ENCODE results near the gene FHL3. TPM values are rescaled to one million over a fixed set of nuclear protein-coding genes. Genes with fewer than 3 reads are reported as not detected.

The FHL3 gene
- polyA plus RNA-seq, 2 of the 4 experiments (the other 2 are of a cell fraction), result 1.4 to 5.4 TPM

DNA sequence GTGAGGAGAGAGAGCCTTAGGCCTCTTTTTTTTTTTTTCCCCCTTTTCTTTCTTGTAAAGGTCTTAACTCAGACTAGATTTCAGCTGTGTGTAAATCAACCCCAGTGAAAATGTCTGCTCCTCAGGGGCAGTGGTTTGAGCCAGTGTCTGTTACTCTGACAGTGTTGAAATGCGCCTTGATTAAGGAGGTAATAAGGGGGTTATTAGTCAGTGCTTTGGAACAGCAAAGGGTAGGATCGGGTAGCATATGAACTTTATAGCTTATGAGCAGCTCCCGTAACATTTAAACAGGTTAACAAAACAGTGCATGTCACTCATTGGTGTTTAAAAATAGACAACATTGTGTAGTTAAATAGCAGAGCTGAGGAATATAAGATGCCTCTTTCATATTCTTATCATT, 17.5 kb upstream of the FHL3 start:
- ChIA-PET POLR2A (interaction anchor here (0.7 kb wide), 1 partner anchor 804 kb away, joined by 3 read pairs; no protein-coding TSS in a partner anchor), CTCF (interaction anchor here (0.6 to 2.1 kb wide), 4 partner anchors 42 to 812 kb away, joined by 3 to 9 read pairs (median 4); no protein-coding TSS in a partner anchor)
- 89% methylated on average over 3 of the region's 3 CpGs for WGBS (ENCODE audit: missing lambda C conversion rate)

DNA sequence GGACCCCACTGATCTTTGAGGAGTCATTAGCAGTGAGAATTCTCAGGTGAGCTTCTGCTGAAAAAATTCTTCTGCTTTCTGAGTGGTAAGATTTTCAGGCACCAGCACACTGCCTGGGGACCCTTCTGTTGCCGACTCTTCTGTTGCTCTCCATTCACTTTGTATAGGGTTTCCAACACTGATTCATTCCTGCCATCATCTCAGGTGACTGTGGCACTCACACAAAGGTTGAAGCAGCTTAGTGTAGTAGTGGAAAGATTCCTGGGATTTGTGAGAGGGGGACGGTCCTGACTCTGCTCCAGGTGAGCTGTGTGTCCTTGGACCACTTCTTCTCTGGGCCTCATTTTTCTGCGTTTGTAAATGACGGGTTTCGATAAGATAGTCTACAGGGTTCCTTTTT, 16.7 kb upstream of the FHL3 start:
- no peaks in the 10 kb centered on the region for H3K4me1 ChIP-seq
- H3K4me2 ChIP-seq, result no peak overlapping the region
- 94% methylated on average over 5 of the region's 5 CpGs for WGBS (ENCODE audit: missing lambda C conversion rate)
- CTCF ChIA-PET, result interaction anchor here (0.6 to 2.1 kb wide), 3 partner anchors 8 to 813 kb away, joined by 3 to 9 read pairs (median 4); no protein-coding TSS in a partner anchor
- H3K4me3 ChIP-seq, result no peak overlapping the region
- TF ChIP-seq EHF (CRISPR knock-in tag; IDR thresholded peaks at IDR 0.05), result no peak
- TF ChIP-seq BHLHE40 (IDR thresholded peaks at IDR 0.05; ENCODE audit: low read depth, low read length), result no peak
- no peak for TF ChIP-seq POLR2A (IDR thresholded peaks at IDR 0.05; ENCODE audit: low read length)
- no peak for TF ChIP-seq KDM1A (IDR thresholded peaks at IDR 0.05; ENCODE audit: low read depth)
- H3K27ac ChIP-seq, result no peak overlapping the region
- no peaks in the 10 kb centered on the region for H3K9me3 ChIP-seq
- no peak for ATAC-seq
- POLR2A ChIA-PET, result no interaction called here
- no peak for DNase-seq (ENCODE audit: low read depth in 1 of 2, low spot score in 1 of 2)
- FAIRE-seq, result no peak

More for the DNA sequence above, 17.5 kb upstream of the FHL3 start:
- TF ChIP-seq, protein P1, sequence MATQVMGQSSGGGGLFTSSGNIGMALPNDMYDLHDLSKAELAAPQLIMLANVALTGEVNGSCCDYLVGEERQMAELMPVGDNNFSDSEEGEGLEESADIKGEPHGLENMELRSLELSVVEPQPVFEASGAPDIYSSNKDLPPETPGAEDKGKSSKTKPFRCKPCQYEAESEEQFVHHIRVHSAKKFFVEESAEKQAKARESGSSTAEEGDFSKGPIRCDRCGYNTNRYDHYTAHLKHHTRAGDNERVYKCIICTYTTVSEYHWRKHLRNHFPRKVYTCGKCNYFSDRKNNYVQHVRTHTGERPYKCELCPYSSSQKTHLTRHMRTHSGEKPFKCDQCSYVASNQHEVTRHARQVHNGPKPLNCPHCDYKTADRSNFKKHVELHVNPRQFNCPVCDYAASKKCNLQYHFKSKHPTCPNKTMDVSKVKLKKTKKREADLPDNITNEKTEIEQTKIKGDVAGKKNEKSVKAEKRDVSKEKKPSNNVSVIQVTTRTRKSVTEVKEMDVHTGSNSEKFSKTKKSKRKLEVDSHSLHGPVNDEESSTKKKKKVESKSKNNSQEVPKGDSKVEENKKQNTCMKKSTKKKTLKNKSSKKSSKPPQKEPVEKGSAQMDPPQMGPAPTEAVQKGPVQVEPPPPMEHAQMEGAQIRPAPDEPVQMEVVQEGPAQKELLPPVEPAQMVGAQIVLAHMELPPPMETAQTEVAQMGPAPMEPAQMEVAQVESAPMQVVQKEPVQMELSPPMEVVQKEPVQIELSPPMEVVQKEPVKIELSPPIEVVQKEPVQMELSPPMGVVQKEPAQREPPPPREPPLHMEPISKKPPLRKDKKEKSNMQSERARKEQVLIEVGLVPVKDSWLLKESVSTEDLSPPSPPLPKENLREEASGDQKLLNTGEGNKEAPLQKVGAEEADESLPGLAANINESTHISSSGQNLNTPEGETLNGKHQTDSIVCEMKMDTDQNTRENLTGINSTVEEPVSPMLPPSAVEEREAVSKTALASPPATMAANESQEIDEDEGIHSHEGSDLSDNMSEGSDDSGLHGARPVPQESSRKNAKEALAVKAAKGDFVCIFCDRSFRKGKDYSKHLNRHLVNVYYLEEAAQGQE (IDR thresholded peaks at IDR 0.05), result no peak
- TF ChIP-seq NR3C1 (IDR thresholded peaks at IDR 0.05) (no peak), MAZ (IDR thresholded peaks at IDR 0.05; ENCODE audit: borderline replicate concordance, low read depth, low read length) (no peak), BHLHE40 (IDR thresholded peaks at IDR 0.05; ENCODE audit: low read depth, low read length) (no peak), EHF (CRISPR knock-in tag; IDR thresholded peaks at IDR 0.05) (no peak), HOXA7 (CRISPR knock-in tag; IDR thresholded peaks at IDR 0.05) (no peak), TP53 (CRISPR knock-in tag; IDR thresholded peaks at IDR 0.05) (no peak), KDM5A (IDR thresholded peaks at IDR 0.05) (no peak), RNF2 (IDR thresholded peaks at IDR 0.05; ENCODE audit: borderline replicate concordance, low read depth) (no peak), ESRRA (IDR thresholded peaks at IDR 0.05; ENCODE audit: borderline replicate concordance, low read length) (no peak), POLR2A (IDR thresholded peaks at IDR 0.05; ENCODE audit: low read length) (no peak), SREBF2 (IDR thresholded peaks at IDR 0.05) (no peak), POLR2AphosphoS2 (conservative IDR thresholded peaks at IDR 0.05; ENCODE audit: low read length) (no peak), NFE2L2 (conservative IDR thresholded peaks at IDR 0.05; ENCODE audit: low read length) (no peak)
- TF ChIP-seq, protein P2, sequence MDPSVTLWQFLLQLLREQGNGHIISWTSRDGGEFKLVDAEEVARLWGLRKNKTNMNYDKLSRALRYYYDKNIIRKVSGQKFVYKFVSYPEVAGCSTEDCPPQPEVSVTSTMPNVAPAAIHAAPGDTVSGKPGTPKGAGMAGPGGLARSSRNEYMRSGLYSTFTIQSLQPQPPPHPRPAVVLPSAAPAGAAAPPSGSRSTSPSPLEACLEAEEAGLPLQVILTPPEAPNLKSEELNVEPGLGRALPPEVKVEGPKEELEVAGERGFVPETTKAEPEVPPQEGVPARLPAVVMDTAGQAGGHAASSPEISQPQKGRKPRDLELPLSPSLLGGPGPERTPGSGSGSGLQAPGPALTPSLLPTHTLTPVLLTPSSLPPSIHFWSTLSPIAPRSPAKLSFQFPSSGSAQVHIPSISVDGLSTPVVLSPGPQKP (IDR thresholded peaks at IDR 0.05; ENCODE audit: low read depth, low read length), result no peak
- TF ChIP-seq, protein P3, sequence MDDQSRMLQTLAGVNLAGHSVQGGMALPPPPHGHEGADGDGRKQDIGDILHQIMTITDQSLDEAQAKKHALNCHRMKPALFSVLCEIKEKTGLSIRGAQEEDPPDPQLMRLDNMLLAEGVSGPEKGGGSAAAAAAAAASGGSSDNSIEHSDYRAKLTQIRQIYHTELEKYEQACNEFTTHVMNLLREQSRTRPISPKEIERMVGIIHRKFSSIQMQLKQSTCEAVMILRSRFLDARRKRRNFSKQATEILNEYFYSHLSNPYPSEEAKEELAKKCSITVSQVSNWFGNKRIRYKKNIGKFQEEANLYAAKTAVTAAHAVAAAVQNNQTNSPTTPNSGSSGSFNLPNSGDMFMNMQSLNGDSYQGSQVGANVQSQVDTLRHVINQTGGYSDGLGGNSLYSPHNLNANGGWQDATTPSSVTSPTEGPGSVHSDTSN (IDR thresholded peaks at IDR 0.05), result no peak
- TF ChIP-seq, protein P4, sequence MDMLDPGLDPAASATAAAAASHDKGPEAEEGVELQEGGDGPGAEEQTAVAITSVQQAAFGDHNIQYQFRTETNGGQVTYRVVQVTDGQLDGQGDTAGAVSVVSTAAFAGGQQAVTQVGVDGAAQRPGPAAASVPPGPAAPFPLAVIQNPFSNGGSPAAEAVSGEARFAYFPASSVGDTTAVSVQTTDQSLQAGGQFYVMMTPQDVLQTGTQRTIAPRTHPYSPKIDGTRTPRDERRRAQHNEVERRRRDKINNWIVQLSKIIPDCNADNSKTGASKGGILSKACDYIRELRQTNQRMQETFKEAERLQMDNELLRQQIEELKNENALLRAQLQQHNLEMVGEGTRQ (IDR thresholded peaks at IDR 0.05), result no peak
- TF ChIP-seq, protein P5, sequence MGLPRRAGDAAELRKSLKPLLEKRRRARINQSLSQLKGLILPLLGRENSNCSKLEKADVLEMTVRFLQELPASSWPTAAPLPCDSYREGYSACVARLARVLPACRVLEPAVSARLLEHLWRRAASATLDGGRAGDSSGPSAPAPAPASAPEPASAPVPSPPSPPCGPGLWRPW (IDR thresholded peaks at IDR 0.05), result no peak
- TF ChIP-seq, protein P6, sequence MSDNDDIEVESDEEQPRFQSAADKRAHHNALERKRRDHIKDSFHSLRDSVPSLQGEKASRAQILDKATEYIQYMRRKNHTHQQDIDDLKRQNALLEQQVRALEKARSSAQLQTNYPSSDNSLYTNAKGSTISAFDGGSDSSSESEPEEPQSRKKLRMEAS (IDR thresholded peaks at IDR 0.05), result no peak
- Histone ChIP-seq H3K9me3 (no peaks in the 10 kb centered on the region), H3K4me1 (no peaks in the 10 kb centered on the region), H3K4me3 (no peak overlapping the region), H3K4me2 (no peak overlapping the region), H3K27ac (no peak overlapping the region)
- FAIRE-seq, result no peak
- DNase-seq (ENCODE audit: low read depth in 1 of 2, low spot score in 1 of 2), result no peak
- no peak for ATAC-seq
